K562 (cell line): ENCODE results near the gene ANXA1. TPM values are rescaled to one million over a fixed set of nuclear protein-coding genes. Genes with fewer than 3 reads are reported as not detected.

Experiments used
- ATAC-seq: fragments of 200-7000 bp; cut with Tn5 transposase; 3 replicates; pipeline ENCODE4 v1.9.1; 2020; ENCODE audit warnings: moderate library complexity
- BruUV-seq: library from RNA; stranded (reverse); fragments of 400-500 nt; replicated peaks from 2 replicates; lab custom pipeline; 2021; lab: Mats Ljungman, UMichigan
- CTCF ChIA-PET: fragments of 300-600 bp; formaldehyde crosslinking; extraction: SDS; loops from one replicate; lab custom pipeline; 2021; ENCODE audit warnings: low intra/inter-chr PET ratio; lab: Yijun Ruan, JAX
- POLR2A ChIA-PET: fragments of 300-600, 350-650 bp; sonication (Branson Sonifier 250); formaldehyde crosslinking; extraction: SDS; loops from one replicate; lab custom pipeline; 2021; ENCODE audit warnings: antibody characterized with exemption, inconsistent platforms; lab: Yijun Ruan, JAX
- DNase-seq, 4 experiments: peaks; one replicate each; pipeline versions ENCODE4 v3.0.0 to v3.0.0-alpha.2; 2011 to 2018; ENCODE audit warnings: low spot score in 3 of 4, mixed read lengths in 3 of 4; ENCODE audit errors: extremely low read depth in 1 of 4
- FAIRE-seq: peaks from 2 replicates; lab custom pipeline; 2011; peaks lifted over from hg19 to GRCh38; lab: Jason Lieb, UNC
- H2AFZ ChIP-seq: 2 replicates; pipeline ENCODE4 v1.6.0; 2011; ENCODE audit warnings: low read depth, low read length, control low read depth, inconsistent platforms
- H3K27ac ChIP-seq: fragments of 200-600 bp; 3 replicates; pipeline ENCODE4 v1.8.0; 2011; ENCODE audit warnings: low read depth, mild to moderate bottlenecking, control low read depth, inconsistent platforms, low read length, moderate library complexity, mixed read lengths; ENCODE audit errors: extremely low read depth
- H3K27me3 ChIP-seq, 2 experiments: fragments of 300-600 bp in 1 of 2; 2 replicates in 1 of 2; 3 replicates in 1 of 2; pipeline versions ENCODE4 v1.6.0 to v1.8.0; 2011; ENCODE audit warnings: inconsistent platforms in 2 of 2, low read length in 2 of 2, mild to moderate bottlenecking in 1 of 2, mixed read lengths in 1 of 2, moderate library complexity in 1 of 2; ENCODE audit not compliant: control insufficient read depth in 2 of 2, insufficient read depth in 2 of 2
- H3K36me3 ChIP-seq: fragments of 300-600 bp; 3 replicates; pipeline ENCODE4 v1.8.0; 2011; ENCODE audit warnings: mild to moderate bottlenecking, low read length, inconsistent platforms; ENCODE audit not compliant: control insufficient read depth, insufficient read depth
- H3K4me1 ChIP-seq, 2 experiments: fragments of 200-600 bp in 1 of 2; replicated peaks in 1 of 2; 2 replicates in 1 of 2; 3 replicates in 1 of 2; pipeline versions ENCODE4 v1.5.1 to v1.8.0; 2011; ENCODE audit warnings: inconsistent platforms in 2 of 2, low read length in 2 of 2, mild to moderate bottlenecking in 1 of 2, mixed read lengths in 1 of 2, moderate library complexity in 1 of 2; ENCODE audit not compliant: control insufficient read depth in 2 of 2, insufficient read depth in 2 of 2
- H3K4me2 ChIP-seq: 2 replicates; pipeline ENCODE4 v1.6.1; 2011; ENCODE audit warnings: low read length, control low read depth, inconsistent platforms, mixed read lengths; ENCODE audit not compliant: insufficient read depth
- H3K4me3 ChIP-seq: fragments of 200-600 bp; sonication (generic), shearing (Covaris generic); 2 replicates; pipeline ENCODE4 v1.5.1; 2016; ENCODE audit warnings: control low read depth, inconsistent platforms
- H3K79me2 ChIP-seq: fragments of 200-600 bp; 3 replicates; pipeline ENCODE4 v1.8.0; 2011; ENCODE audit warnings: low read length, inconsistent platforms; ENCODE audit not compliant: control insufficient read depth, insufficient read depth
- H3K9ac ChIP-seq, 2 experiments: 2 replicates each; pipeline versions ENCODE4 v1.6.0 to v1.6.1; 2011; ENCODE audit warnings: low read depth in 2 of 2, low read length in 2 of 2, control low read depth in 1 of 2, inconsistent platforms in 1 of 2, mild to moderate bottlenecking in 1 of 2, mixed read lengths in 1 of 2; ENCODE audit not compliant: insufficient read depth in 1 of 2
- H3K9me1 ChIP-seq: one replicate; pipeline ENCODE4 v1.6.0; 2011; ENCODE audit warnings: inconsistent platforms, mild to moderate bottlenecking, low read length, moderate library complexity; ENCODE audit not compliant: control insufficient read depth, insufficient read depth
- H3K9me3 ChIP-seq: replicated peaks from 2 replicates; pipeline ENCODE4 v1.5.1; 2011; ENCODE audit warnings: low read depth, low read length, inconsistent platforms; ENCODE audit not compliant: control insufficient read depth, insufficient read depth
- H4K20me1 ChIP-seq: replicated peaks from 2 replicates; pipeline ENCODE4 v1.6.1; 2011; ENCODE audit warnings: low read length, inconsistent platforms, mixed read lengths; ENCODE audit not compliant: control insufficient read depth, insufficient read depth
- BCOR ChIP-seq: fragments of 450-650 bp; IDR thresholded peaks from 2 replicates; pipeline ENCODE4 v1.6.1; 2016
- C11orf30 ChIP-seq: fragments of 450-650 bp; IDR thresholded peaks from 2 replicates; pipeline ENCODE4 v1.6.1; 2016; ENCODE audit warnings: low read depth, mild to moderate bottlenecking
- KAT7 ChIP-seq: sonication (generic); formaldehyde crosslinking; IDR thresholded peaks from 2 replicates; pipeline ENCODE4 v1.8.0; 2022; ENCODE audit warnings: missing genetic modification reagents, mild to moderate bottlenecking, borderline replicate concordance
- KDM1A ChIP-seq, 2 experiments: fragments of 450-650 bp; IDR thresholded peaks; 2 replicates each; pipeline ENCODE4 v1.6.1; 2016; ENCODE audit warnings: mild to moderate bottlenecking in 2 of 2
- MAFF ChIP-seq: IDR thresholded peaks from 2 replicates; pipeline ENCODE4 v1.6.1; 2012; ENCODE audit warnings: low read length, improper control_type of control experiment
- MAFG ChIP-seq: fragments of 450-650 bp; conservative IDR thresholded peaks from 2 replicates; pipeline ENCODE4 v1.6.1; 2016; ENCODE audit warnings: missing genetic modification characterization, missing compliant biosample characterization
- MAFK ChIP-seq: IDR thresholded peaks from 2 replicates; pipeline ENCODE4 v1.6.1; 2011; ENCODE audit warnings: low read length, improper control_type of control experiment
- PURB ChIP-seq: sonication (generic); formaldehyde crosslinking; IDR thresholded peaks from 2 replicates; pipeline ENCODE4 v1.9.0; 2021; ENCODE audit warnings: low read depth, mild to moderate bottlenecking, missing genetic modification reagents
- ZC3H11A ChIP-seq: IDR thresholded peaks from 2 replicates; pipeline ENCODE4 v1.6.1; 2012; ENCODE audit warnings: low read depth, low read length, improper control_type of control experiment
- ZNF316 ChIP-seq: fragments of 450-650 bp; IDR thresholded peaks from 2 replicates; pipeline ENCODE4 v1.6.1; 2016
- ZSCAN32 ChIP-seq: fragments of 450-650 bp; formaldehyde crosslinking; IDR thresholded peaks from 2 replicates; pipeline ENCODE4 v1.4.0; 2020; ENCODE audit warnings: mild to moderate bottlenecking, moderate library complexity
- WGBS: fragments of 100-300 bp; shearing (Covaris generic); methylation state at CpG from one replicate; pipeline ENCODE4 v1.1.6; 2016; ENCODE audit warnings: low coverage, mixed read lengths; ENCODE audit not compliant: insufficient coverage; ENCODE audit errors: missing lambda C conversion rate; 5-methylcytosine and 5-hydroxymethylcytosine counted together
- in situ Hi-C: fragments of 300-500 bp; cut with MboI; formaldehyde crosslinking; loops from 4 replicates; pipeline ENCODE4 v1.15.0; 2018; ENCODE audit warnings: inconsistent platforms, mixed read lengths
- intact Hi-C: fragments of 100-400 bp; cut with micrococcal nuclease; formaldehyde crosslinking; loops from 2 replicates; pipeline ENCODE4 v1.14.2; 2022
- polyA plus RNA-seq, 8 experiments: library from polyadenylated mRNA; depleted of rRNA in 4 of 8; stranded (reverse) in 5 of 8; unstranded in 3 of 8; fragments of >200 nt; fragmentation: Nextera tagmentation in 2 of 8; fragmentation: Illumina TruSeq in 1 of 8; extraction: Ambion mirVana in 2 of 8; extraction: Trizol in 1 of 8; gene quantifications; 2 replicates each; pipeline versions ENCODE4 v1.2.1 to v1.2.3, GENCODE V29; 2011 to 2014; ENCODE audit warnings: inconsistent platforms in 1 of 8, missing spikeins in 1 of 8
- total RNA-seq, 7 experiments: library from RNA; depleted of rRNA in 6 of 7; stranded (reverse); fragments of >200 nt in 6 of 7; fragmentation: Illumina TruSeq in 2 of 7; extraction: Trizol in 2 of 7; gene quantifications; 2 replicates each; pipeline versions ENCODE4 v1.2.1 to v1.2.3, GENCODE V29; 2011 to 2021; ENCODE audit warnings: low replicate concordance in 1 of 7
- TF ChIP-seq, protein P1 (sequence below): fragments of 450-650 bp; IDR thresholded peaks from one replicate; pipeline ENCODE4 v1.6.1; 2018; ENCODE audit warnings: mild to moderate bottlenecking, moderate library complexity; ENCODE audit not compliant: partially characterized antibody

The ANXA1 gene
- total and polyA plus RNA-seq, 9 of the 15 experiments (the other 6 are each of a cell fraction or from before 2014, with no cell fraction given), result 406 to 1,298 (median 620) TPM

DNA sequence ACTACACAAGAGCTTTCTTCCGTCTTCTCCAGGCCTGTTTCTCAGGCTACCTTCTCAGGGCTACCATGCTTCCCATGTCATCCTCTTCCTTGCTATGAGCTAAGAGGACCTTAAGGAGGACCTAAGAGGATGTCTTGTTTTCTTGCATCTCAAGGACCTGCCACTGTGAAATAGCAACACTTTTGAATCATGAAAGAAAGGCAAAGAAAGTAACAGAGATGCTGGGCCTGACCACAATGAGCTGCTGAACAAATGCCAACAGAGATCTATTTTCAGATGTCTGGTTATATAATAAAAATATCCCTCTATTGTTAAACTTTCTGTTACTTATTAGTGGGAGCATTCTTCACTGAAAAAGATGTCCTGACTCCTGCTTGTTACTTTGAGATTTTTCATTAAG, 36.7 kb upstream of the ANXA1 start:
- Histone ChIP-seq H3K4me1 (no peaks in the 10 kb centered on the region), H3K9ac (no peak overlapping the region), H3K27ac (no peak overlapping the region), H4K20me1 (no peaks in the 10 kb centered on the region), H3K4me2 (no peak overlapping the region), H3K9me3 (no peaks in the 10 kb centered on the region), H3K9me1 (no peaks in the 10 kb centered on the region), H2AFZ (no peak overlapping the region), H3K27me3 (no peaks in the 10 kb centered on the region), H3K4me3 (no peak overlapping the region), H3K36me3 (no peaks in the 10 kb centered on the region), H3K79me2 (no peaks in the 10 kb centered on the region)
- 79% methylated on average over 1 of the region's 1 CpG for WGBS
- TF ChIP-seq PURB, result no peak
- no peak for TF ChIP-seq ZSCAN32
- TF ChIP-seq KDM1A (IDR thresholded peaks at IDR 0.05), result no peak
- no peak for TF ChIP-seq KAT7 (CRISPR knock-in tag)
- TF ChIP-seq ZC3H11A, result no peak
- no peak for FAIRE-seq
- in situ Hi-C loops (no loop called here), intact Hi-C loops (no loop called here)
- no peak for DNase-seq
- ATAC-seq, result no peak
- BruUV-seq, result no TSS peak
- ChIA-PET POLR2A (interaction anchor here (1.0 to 1.1 kb wide), 2 partner anchors 22 to 40 kb away, joined by 3 to 5 read pairs; no protein-coding TSS in a partner anchor), CTCF (no interaction called here)

DNA sequence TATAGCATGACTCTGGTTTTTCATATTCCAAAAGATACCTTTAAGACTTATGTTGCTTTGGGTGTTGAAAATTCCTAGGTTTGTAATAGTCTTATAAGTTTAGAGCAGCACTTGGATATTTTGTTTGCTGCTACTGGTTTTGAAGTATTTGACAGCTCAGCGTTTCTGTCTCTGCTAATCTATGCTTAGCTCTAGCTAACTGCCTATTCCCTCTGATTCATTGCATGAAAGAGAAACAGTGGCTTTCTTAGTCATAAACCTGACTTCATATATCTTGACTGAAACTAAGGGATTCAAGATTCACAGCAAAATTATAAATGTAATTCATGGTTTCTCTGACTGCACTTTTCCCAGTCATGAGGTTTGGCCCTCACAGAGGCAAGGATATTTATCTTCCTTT, 35.6 kb upstream of the ANXA1 start:
- intact Hi-C loops, result no loop called here
- in situ Hi-C loops, result no loop called here
- Histone ChIP-seq H3K36me3 (no peaks in the 10 kb centered on the region), H3K4me2 (no peak overlapping the region), H2AFZ (no peak overlapping the region), H3K27ac (no peak overlapping the region), H4K20me1 (no peaks in the 10 kb centered on the region), H3K4me1 (no peaks in the 10 kb centered on the region), H3K4me3 (no peak overlapping the region), H3K27me3 (no peaks in the 10 kb centered on the region), H3K9me3 (no peaks in the 10 kb centered on the region), H3K9ac (no peak overlapping the region), H3K9me1 (no peaks in the 10 kb centered on the region), H3K79me2 (no peaks in the 10 kb centered on the region)
- WGBS, result 20% methylated on average over 1 of the region's 1 CpG
- DNase-seq (no peak), FAIRE-seq (no peak), ATAC-seq (0 out of 3 replicates have a peak, but pooled peaks have one; percentile 34)
- no TSS peak for BruUV-seq
- CTCF ChIA-PET, result no interaction called here
- POLR2A ChIA-PET, result interaction anchor here (0.7 kb wide), 1 partner anchor 87 kb away, joined by 3 read pairs; no protein-coding TSS in a partner anchor
- TF ChIP-seq MAFK (peak; percentile 70), BCOR (no peak), MAFF (peak; percentile 52; the same call in 1 of the 2 replicates), ZNF316 (peak; percentile 85), C11orf30 (peak; percentile 84), MAFG (tag) (peak; percentile 67)
- TF ChIP-seq, protein P1, sequence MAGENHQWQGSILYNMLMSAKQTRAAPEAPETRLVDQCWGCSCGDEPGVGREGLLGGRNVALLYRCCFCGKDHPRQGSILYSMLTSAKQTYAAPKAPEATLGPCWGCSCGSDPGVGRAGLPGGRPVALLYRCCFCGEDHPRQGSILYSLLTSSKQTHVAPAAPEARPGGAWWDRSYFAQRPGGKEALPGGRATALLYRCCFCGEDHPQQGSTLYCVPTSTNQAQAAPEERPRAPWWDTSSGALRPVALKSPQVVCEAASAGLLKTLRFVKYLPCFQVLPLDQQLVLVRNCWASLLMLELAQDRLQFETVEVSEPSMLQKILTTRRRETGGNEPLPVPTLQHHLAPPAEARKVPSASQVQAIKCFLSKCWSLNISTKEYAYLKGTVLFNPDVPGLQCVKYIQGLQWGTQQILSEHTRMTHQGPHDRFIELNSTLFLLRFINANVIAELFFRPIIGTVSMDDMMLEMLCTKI, result no peak
